Neural cell (in vitro differentiated cells): ENCODE measurements around the gene RPS6KA1. TPM values are rescaled to one million over a fixed set of nuclear protein-coding genes. Genes with fewer than 3 reads are reported as not detected.

Experiments
- H2AFZ ChIP-seq: fragments of 200-600, 300-800 bp; sonication (generic), shearing (Covaris generic); 2 replicates; pipeline ENCODE4 v1.6.0; 2014; ENCODE audit warnings: low read depth, mild to moderate bottlenecking, antibody characterized with exemption, low read length, moderate library complexity
- H3F3A ChIP-seq: fragments of 200-600 bp; shearing (Covaris generic); 2 replicates; pipeline ENCODE4 v1.6.1; 2016; ENCODE audit warnings: mild to moderate bottlenecking, moderate library complexity, mixed read lengths, antibody characterized with exemption, low read length; ENCODE audit not compliant: insufficient read depth, poor library complexity, severe bottlenecking
- H3K27ac ChIP-seq: fragments of 200-600, 300-800 bp; sonication (generic), shearing (Covaris generic); 2 replicates; pipeline ENCODE4 v1.5.1; 2014; ENCODE audit warnings: mild to moderate bottlenecking, low read length, moderate library complexity
- H3K27me3 ChIP-seq: fragments of 300-800, 200-600 bp; sonication (generic), shearing (Covaris generic); 2 replicates; pipeline ENCODE4 v1.6.0; 2014; ENCODE audit warnings: mild to moderate bottlenecking, low read depth, low read length, moderate library complexity; ENCODE audit not compliant: insufficient read depth
- H3K36me3 ChIP-seq: fragments of 300-800, 200-600 bp; sonication (generic), shearing (Covaris generic); 2 replicates; pipeline ENCODE4 v1.5.1; 2014; ENCODE audit warnings: mild to moderate bottlenecking, antibody characterized with exemption, low read length, moderate library complexity; ENCODE audit not compliant: insufficient read depth
- H3K4me2 ChIP-seq: fragments of 300-800, 200-600 bp; sonication (generic), shearing (Covaris generic); 2 replicates; pipeline ENCODE4 v1.6.0; 2014; ENCODE audit warnings: mild to moderate bottlenecking, low read length
- H3K4me3 ChIP-seq: fragments of 300-800, 200-600 bp; sonication (generic), shearing (Covaris generic); 2 replicates; pipeline ENCODE4 v1.5.1; 2014; ENCODE audit warnings: mild to moderate bottlenecking, low read length, moderate library complexity
- H3K79me2 ChIP-seq: fragments of 200-600 bp; shearing (Covaris generic); replicated peaks from 2 replicates; pipeline ENCODE4 v1.6.0; 2014; ENCODE audit warnings: mild to moderate bottlenecking, low read length, moderate library complexity; ENCODE audit not compliant: insufficient read depth
- H3K9ac ChIP-seq: fragments of 300-800, 200-600 bp; sonication (generic), shearing (Covaris generic); 2 replicates; pipeline ENCODE4 v1.6.1; 2016; ENCODE audit warnings: mild to moderate bottlenecking, low read length, mixed read lengths
- H3K9me2 ChIP-seq: fragments of 200-600 bp; shearing (Covaris generic); 2 replicates; pipeline ENCODE4 v1.6.1; 2016; ENCODE audit warnings: mild to moderate bottlenecking, low read length, mixed read lengths; ENCODE audit not compliant: insufficient read depth
- H3K9me3 ChIP-seq: fragments of 200-600, 300-800 bp; sonication (generic), shearing (Covaris generic); 2 replicates; pipeline ENCODE4 v1.6.1; 2016; ENCODE audit warnings: mild to moderate bottlenecking, mixed run types, low read length, moderate library complexity, mixed read lengths
- H4K20me1 ChIP-seq: fragments of 200-600 bp; shearing (Covaris generic); 2 replicates; pipeline ENCODE4 v1.6.1; 2016; ENCODE audit warnings: mild to moderate bottlenecking, mixed run types; ENCODE audit not compliant: insufficient read depth
- CTCF ChIP-seq: fragments of 450-650 bp; IDR thresholded peaks from 2 replicates; pipeline ENCODE4 v1.5.1; 2014; ENCODE audit warnings: antibody characterized with exemption, mild to moderate bottlenecking, moderate library complexity; ENCODE audit not compliant: poor library complexity, severe bottlenecking
- EP300 ChIP-seq: fragments of 450-650 bp; conservative IDR thresholded peaks from 2 replicates; pipeline ENCODE4 v1.6.1; 2014; ENCODE audit warnings: antibody characterized with exemption, mild to moderate bottlenecking, moderate library complexity; ENCODE audit not compliant: poor library complexity, severe bottlenecking
- EZH2 ChIP-seq: fragments of 200-600, 300-800 bp; shearing (Covaris generic), sonication (generic); IDR thresholded peaks from 2 replicates; pipeline ENCODE4 v1.6.1; 2014; ENCODE audit warnings: antibody characterized with exemption, low read length, borderline replicate concordance, mild to moderate bottlenecking; ENCODE audit not compliant: insufficient read depth, poor library complexity, severe bottlenecking
- MXI1 ChIP-seq: fragments of 450-650 bp; conservative IDR thresholded peaks from 2 replicates; pipeline ENCODE4 v1.6.1; 2014; ENCODE audit warnings: antibody characterized with exemption, mild to moderate bottlenecking; ENCODE audit not compliant: poor library complexity, severe bottlenecking
- POLR2AphosphoS5 ChIP-seq: IDR thresholded peaks from 2 replicates; pipeline ENCODE4 v1.6.1; 2012
- RAD21 ChIP-seq: fragments of 450-650 bp; conservative IDR thresholded peaks from 2 replicates; pipeline ENCODE4 v1.6.1; 2014; ENCODE audit warnings: antibody characterized with exemption, mild to moderate bottlenecking, moderate library complexity
- REST ChIP-seq: IDR thresholded peaks from 2 replicates; pipeline ENCODE4 v1.6.1; 2012; ENCODE audit warnings: borderline replicate concordance
- SMC3 ChIP-seq: fragments of 450-650 bp; conservative IDR thresholded peaks from 2 replicates; pipeline ENCODE4 v1.6.1; 2014; ENCODE audit warnings: antibody characterized with exemption, mild to moderate bottlenecking, moderate library complexity; ENCODE audit not compliant: poor library complexity
- TAF1 ChIP-seq: IDR thresholded peaks from 2 replicates; pipeline ENCODE4 v1.6.1; 2012; ENCODE audit warnings: low read depth
- polyA plus RNA-seq: library from polyadenylated mRNA; depleted of rRNA; stranded (reverse); fragments of >200 nt; gene quantifications from 2 replicates; pipeline ENCODE4 v1.2.3, GENCODE V29; 2014

The RPS6KA1 gene
- polyA plus RNA-seq, 1 donor from 2014 or later: 4.9 TPM

- Histone ChIP-seq H3K27me3 (no peaks in the 10 kb centered on the region), H3K36me3 (no peaks in the 10 kb centered on the region), H3K4me2 (no peak overlapping the region), H3K9ac (no peak overlapping the region), H3K27ac (no peak overlapping the region), H2AFZ (no peak overlapping the region), H3K9me3 (no peaks in the 10 kb centered on the region), H3K9me2 (no peaks in the 10 kb centered on the region), H4K20me1 (no peaks in the 10 kb centered on the region), H3K4me3 (no peak overlapping the region), H3F3A (no peaks in the 10 kb centered on the region), H3K79me2 (no peaks in the 10 kb centered on the region)
- TF ChIP-seq MXI1: no peak
Observed at GRCh38 chr1:26536081-26536480, 6.5 kb downstream of the RPS6KA1 start.

GRCh38 chr1:26536521-26536920 lies 7.0 kb downstream of the RPS6KA1 start:
- no peak overlapping the region for H2AFZ ChIP-seq
- no peaks in the 10 kb centered on the region for H4K20me1 ChIP-seq
- H3F3A ChIP-seq: no peaks in the 10 kb centered on the region
- no peak overlapping the region for H3K9ac ChIP-seq
- no peaks in the 10 kb centered on the region for H3K27me3 ChIP-seq
- no peaks in the 10 kb centered on the region for H3K36me3 ChIP-seq
- no peak overlapping the region for H3K27ac ChIP-seq
- no peaks in the 10 kb centered on the region for H3K79me2 ChIP-seq
- no peak overlapping the region for H3K4me2 ChIP-seq
- no peak for TF ChIP-seq TAF1
- H3K9me3 ChIP-seq: no peaks in the 10 kb centered on the region
- H3K4me3 ChIP-seq: no peak overlapping the region
- no peaks in the 10 kb centered on the region for H3K9me2 ChIP-seq

GRCh38 chr1:26537951-26538352 lies 8.4 kb downstream of the RPS6KA1 start:
- Histone ChIP-seq H3F3A (no peaks in the 10 kb centered on the region), H4K20me1 (no peaks in the 10 kb centered on the region), H3K36me3 (no peaks in the 10 kb centered on the region), H3K79me2 (no peaks in the 10 kb centered on the region), H3K27me3 (no peaks in the 10 kb centered on the region), H3K4me3 (no peak overlapping the region), H3K9me2 (no peaks in the 10 kb centered on the region), H3K9me3 (no peaks in the 10 kb centered on the region), H3K4me2 (no peak overlapping the region), H2AFZ (no peak overlapping the region), H3K9ac (no peak overlapping the region), H3K27ac (no peak overlapping the region)
- TF ChIP-seq CTCF (peak; percentile 24), MXI1 (no peak), SMC3 (no peak), RAD21 (no peak)

- Histone ChIP-seq H3K9ac (no peak overlapping the region), H3K4me3 (no peak overlapping the region), H4K20me1 (no peaks in the 10 kb centered on the region), H3K27ac (no peak overlapping the region), H3K9me2 (no peaks in the 10 kb centered on the region), H3K36me3 (no peaks in the 10 kb centered on the region), H3K4me2 (no peak overlapping the region), H3K27me3 (no peaks in the 10 kb centered on the region), H2AFZ (no peak overlapping the region), H3K9me3 (no peaks in the 10 kb centered on the region), H3F3A (no peaks in the 10 kb centered on the region), H3K79me2 (no peaks in the 10 kb centered on the region)
- TF ChIP-seq MXI1 (no peak), REST (no peak), EZH2 (no peak), RAD21 (no peak), POLR2AphosphoS5 (no peak), EP300 (no peak), SMC3 (no peak)
Observed at GRCh38 chr1:26538480-26539412, 9.2 kb downstream of the RPS6KA1 start.
